HFF-Myc (cell line): Measurements from ENCODE around the gene R3HDM2.

Source experiments
- DNase-seq: peaks from one replicate; pipeline ENCODE4 v3.0.0-alpha.2; 2011; ENCODE audit warnings: low read depth; ENCODE audit errors: extremely low read depth
- H3K4me3 ChIP-seq: replicated peaks from 2 replicates; pipeline ENCODE4 v1.5.1; 2011; ENCODE audit warnings: low read depth, mild to moderate bottlenecking, control low read depth, low read length
- CTCF ChIP-seq: IDR thresholded peaks from 2 replicates; pipeline ENCODE4 v1.5.1; 2012; ENCODE audit warnings: mild to moderate bottlenecking, low read depth, low read length, control low read depth; ENCODE audit errors: missing control alignments

Gene R3HDM2

GRCh38 chr12:57430931-57431566, at the start of gene R3HDM2:
Gene R3HDM2, minus strand, starts transcription at chr12:57431043. Its CDS starts 120,615 bp downstream, at chr12:57310428.
- peak within 1 kb of the TSS; percentile 70 for H3K4me3 ChIP-seq
- DNase-seq, result peak; percentile 84
- no peak for TF ChIP-seq CTCF

- DNase-seq, result no peak
- no peak for TF ChIP-seq CTCF
- no peak within 1 kb of the TSS for H3K4me3 ChIP-seq
Observed at GRCh38 chr12:57479376-57480115, 48.7 kb upstream of the R3HDM2 start, which contains the start of gene ARHGAP9. Gene ARHGAP9, minus strand, starts transcription at chr12:57479866. Its CDS starts 460 bp downstream, at chr12:57479406.

- no peak for DNase-seq
- no peak for TF ChIP-seq CTCF
- no peak overlapping the region for H3K4me3 ChIP-seq
Observed at GRCh38 chr12:57479043-57479375, 48.2 kb upstream of the R3HDM2 start.

- no peak for DNase-seq
- TF ChIP-seq CTCF, result no peak
Observed at GRCh38 chr12:57477710-57478681, 47.2 kb upstream of the R3HDM2 start.

GRCh38 chr12:57476993-57477709, 46.3 kb upstream of the R3HDM2 start:
- no peak for DNase-seq
- no peak overlapping the region for H3K4me3 ChIP-seq
- TF ChIP-seq CTCF, result no peak

More at GRCh38 chr12:57477710-57478681, 47.2 kb upstream of the R3HDM2 start:
- H3K4me3 ChIP-seq, result no peak overlapping the region

- DNase-seq, result no peak
- H3K4me3 ChIP-seq, result peak overlapping the region; percentile 34
- TF ChIP-seq CTCF, result peak; percentile 27
Observed at GRCh38 chr12:57476162-57476992, 45.5 kb upstream of the R3HDM2 start.
